VCaP (cell line): Measurements from ENCODE around the gene IMPG2.

Experiments
- H3K27ac ChIP-seq: fragments of 450-650 bp; 2 replicates; pipeline ENCODE4 v1.5.1; 2017
- TF ChIP-seq, protein P1 (sequence below): fragments of 450-650 bp; conservative IDR thresholded peaks from 2 replicates; pipeline ENCODE4 v1.5.1; 2017; ENCODE audit warnings: mild to moderate bottlenecking, moderate library complexity

The IMPG2 gene

DNA sequence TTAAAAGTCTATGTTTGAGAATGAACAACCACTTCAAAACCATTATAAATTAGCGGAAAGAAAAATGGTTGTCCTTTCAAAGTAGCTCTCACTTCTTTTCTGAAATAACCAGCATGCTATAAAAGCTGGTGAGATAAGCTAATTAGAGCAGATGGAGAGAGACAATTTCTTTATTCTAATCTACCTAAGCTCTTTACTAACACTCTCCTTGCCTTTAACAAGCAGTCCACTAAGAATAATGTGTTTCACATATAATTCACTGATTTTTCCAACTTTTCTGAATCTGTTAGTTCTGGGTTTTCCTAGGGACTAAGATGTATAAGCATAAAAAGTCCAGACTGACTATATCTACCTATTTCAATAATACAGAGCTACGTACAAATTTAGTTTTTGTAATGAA, at the start of gene IMPG2:
Gene IMPG2 (minus strand): TSS at position 101 of the 400 bp plus-strand sequence. CDS start 203 bp downstream, outside the sequence.
- no peak within 1 kb of the TSS for H3K27ac ChIP-seq
- TF ChIP-seq, protein P1, sequence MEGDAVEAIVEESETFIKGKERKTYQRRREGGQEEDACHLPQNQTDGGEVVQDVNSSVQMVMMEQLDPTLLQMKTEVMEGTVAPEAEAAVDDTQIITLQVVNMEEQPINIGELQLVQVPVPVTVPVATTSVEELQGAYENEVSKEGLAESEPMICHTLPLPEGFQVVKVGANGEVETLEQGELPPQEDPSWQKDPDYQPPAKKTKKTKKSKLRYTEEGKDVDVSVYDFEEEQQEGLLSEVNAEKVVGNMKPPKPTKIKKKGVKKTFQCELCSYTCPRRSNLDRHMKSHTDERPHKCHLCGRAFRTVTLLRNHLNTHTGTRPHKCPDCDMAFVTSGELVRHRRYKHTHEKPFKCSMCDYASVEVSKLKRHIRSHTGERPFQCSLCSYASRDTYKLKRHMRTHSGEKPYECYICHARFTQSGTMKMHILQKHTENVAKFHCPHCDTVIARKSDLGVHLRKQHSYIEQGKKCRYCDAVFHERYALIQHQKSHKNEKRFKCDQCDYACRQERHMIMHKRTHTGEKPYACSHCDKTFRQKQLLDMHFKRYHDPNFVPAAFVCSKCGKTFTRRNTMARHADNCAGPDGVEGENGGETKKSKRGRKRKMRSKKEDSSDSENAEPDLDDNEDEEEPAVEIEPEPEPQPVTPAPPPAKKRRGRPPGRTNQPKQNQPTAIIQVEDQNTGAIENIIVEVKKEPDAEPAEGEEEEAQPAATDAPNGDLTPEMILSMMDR: no peak

DNA sequence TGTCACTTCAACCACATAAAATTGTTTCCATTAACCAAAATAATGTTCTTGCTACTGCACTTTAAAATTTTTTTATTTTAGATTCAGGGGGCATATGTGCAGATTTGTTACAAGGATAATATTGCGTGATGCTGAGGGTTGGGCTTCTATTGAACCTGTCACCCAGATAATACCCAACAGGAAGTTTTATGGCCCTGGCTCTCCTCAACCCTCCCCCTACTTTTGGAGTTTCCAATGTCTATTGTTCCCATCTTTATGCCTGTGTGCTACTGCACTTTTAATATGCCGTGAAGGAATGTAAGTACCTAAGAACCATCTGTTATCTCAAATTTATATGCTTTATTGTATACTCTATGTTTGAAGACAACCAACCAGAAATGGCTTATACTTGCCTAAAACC, 42.0 kb upstream of the IMPG2 start:
- no peak overlapping the region for H3K27ac ChIP-seq
- TF ChIP-seq, protein P1: no peak

DNA sequence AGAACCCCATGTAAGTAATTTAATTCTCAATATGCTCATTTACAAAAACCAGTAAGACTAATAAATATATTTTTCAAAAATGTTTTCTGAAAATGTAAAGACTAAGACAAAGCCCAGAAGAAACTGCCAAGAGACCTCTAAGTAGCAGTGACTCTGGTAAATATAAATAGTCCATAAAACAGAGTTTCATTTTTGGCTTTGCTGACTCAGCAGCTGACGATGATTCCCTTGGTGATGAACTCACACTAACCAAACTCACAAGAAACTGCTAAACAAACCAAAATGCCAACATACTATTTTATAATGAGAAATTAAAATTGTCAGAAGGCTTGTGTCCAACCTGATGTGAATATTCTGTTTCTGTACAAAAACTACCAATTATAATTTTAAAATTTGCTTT, 31.5 kb upstream of the IMPG2 start:
- H3K27ac ChIP-seq: no peak overlapping the region
- TF ChIP-seq, protein P1: no peak

DNA sequence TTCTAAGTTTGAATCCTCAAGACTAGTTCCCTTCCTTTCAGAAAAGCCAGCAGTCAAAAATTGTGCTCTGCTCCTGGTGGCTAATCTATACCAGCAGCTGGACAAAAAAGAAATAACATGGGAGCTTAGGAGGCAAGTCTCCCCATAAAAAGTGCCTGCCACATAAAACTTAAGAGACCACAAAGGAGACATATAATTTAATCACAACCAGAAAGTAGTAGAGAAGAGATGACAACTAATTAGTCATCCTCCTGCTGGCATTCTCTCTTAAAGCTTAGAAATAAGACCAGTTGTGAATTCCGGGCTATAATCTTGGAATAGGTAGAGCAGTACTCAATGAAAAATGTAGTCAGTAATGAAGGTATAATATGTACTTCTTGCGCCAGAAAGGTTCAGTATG, 20.2 kb upstream of the IMPG2 start:
- H3K27ac ChIP-seq: no peak overlapping the region
- TF ChIP-seq, protein P1: no peak

DNA sequence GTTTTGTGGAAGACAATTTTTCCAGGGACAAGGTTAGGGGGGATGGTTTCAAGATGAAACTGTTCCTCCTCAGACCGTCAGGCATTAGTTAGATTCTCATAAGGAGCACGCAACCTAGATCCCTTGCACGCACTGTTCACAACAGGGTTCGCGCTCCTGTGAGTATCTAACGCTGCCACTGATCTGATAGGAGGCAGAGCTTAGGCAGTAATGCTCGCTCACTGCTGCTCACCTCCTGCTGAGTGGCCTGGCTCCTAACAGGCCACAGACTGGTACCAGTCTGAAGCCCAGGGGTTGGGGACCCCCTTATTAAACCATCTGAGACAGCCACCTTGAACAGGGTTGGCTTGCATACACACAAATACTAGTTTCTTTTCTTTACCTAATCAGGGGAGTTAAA, 13.5 kb upstream of the IMPG2 start:
- TF ChIP-seq, protein P1: no peak
- no peak overlapping the region for H3K27ac ChIP-seq

DNA sequence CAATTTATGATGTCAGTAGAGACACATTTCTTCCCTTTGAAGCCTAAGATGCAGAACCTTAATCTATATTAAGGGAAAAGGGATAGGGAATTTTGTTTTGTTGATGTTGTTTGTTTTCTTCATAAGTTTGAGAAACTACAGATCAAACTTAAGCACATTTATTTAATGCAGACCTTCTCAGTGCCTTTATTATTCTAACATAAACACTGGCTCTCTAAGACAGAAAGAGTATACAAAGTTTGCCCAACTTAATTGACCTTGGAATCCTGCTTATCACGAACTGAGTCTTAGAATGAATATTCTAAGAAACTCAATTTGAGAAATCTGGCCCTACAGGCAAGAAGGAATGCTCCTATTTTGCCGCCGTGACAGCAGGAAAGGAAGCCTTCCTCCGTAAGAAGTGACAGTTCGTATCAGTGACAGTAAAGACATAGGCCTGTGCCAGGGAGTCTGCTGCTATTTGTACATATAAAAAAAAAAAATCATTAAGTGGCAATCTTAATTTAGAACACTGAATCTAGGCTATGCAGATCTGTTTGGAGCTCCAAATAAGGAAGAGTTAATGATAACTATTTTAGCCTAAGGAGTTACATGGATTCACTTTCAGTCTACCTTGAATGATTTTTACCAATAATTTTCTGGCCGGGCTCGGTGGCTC, 8.8 kb upstream of the IMPG2 start:
- H3K27ac ChIP-seq: no peak overlapping the region
- TF ChIP-seq, protein P1: no peak

DNA sequence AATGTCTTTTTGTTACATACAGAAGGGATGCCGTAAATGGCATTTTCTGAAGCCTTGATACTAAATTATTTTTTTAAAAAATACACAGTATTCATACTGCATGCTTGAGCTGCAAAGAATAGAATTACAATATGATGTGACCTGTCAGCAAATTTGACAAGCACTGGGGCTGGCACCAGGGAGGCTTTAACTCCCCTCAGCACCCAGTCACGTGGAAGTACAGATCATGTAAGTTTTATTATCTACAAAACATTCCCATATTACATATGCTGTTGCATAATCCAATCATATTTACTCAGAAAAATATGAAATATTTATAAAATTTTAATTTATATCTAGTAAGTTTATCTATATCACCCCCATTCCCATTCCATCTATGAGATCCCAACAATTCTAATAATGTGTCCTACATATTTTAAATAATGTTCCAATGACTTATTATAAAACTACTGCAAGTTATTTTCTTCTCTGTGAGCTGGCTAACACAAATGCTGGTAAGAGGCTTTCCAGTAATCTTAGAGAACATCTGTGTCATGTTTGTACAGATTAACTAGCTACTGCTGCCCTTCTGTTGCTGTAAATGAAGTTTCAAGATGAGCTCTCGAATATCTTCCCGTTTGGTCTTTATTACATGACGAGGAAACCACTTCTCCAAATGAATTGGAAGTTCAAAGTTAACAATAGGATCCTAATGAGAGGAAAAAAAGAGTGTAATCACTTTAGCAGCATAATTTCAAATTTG, 5.2 kb upstream of the IMPG2 start:
- TF ChIP-seq, protein P1: no peak
- no peak overlapping the region for H3K27ac ChIP-seq
